Upper lobe of left lung (tissue), 4 donors: ENCODE measurements around the gene CTNNA1.

ENCODE experiments used
- POLR2A ChIP-seq, 4 donors: fragments of 450-650 bp; IDR thresholded peaks; one replicate each; pipeline ENCODE4 v1.5.1; 2016 to 2017; ENCODE audit warnings: antibody characterized with exemption in 4 of 4, mild to moderate bottlenecking in 2 of 4
- TF ChIP-seq, protein P1 (sequence below), 6 experiments: fragments of 450-650 bp in 4 of 6; fragments of 200-600 bp in 2 of 6; sonication (generic) in 2 of 6; IDR thresholded peaks; one replicate each; pipeline ENCODE4 v1.5.1; 2016 to 2019; ENCODE audit warnings: antibody characterized with exemption in 6 of 6

DNA sequence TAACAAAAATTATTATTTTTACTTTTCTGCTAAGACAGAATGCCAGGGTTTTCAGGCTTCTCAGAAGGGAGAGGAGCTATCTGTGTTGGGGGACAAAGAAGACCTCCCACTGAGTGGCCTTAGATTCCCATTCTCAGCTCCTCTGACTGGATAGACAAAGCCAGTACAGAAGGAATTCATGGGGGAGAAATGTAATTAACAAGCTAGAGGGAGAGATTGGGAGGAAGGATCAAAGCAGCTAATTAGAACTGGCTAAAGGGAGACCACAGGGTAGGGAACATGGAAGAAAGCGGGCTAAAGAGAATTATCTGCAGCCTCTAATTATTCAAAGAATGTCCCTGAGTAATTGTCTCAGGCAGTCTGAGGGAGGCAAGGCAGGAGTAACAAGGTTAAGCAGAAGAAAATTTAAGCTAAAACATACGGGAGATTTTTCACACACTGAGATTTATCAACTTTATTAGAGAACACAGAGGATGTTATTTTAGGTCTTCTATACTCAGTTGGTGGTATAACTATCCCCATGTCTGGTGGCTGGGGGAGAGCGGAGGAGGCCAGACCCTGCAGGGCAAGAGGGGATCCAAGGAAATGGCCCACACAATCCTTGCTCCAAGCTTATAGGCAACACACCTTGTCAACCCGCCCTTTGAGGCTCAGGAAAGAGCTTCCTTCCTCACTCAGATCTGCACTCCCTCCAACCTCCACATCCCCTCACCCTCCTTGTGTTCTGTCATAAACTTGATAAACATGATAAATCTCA is 209.6 kb downstream of the CTNNA1 start:
- TF ChIP-seq, protein P1, sequence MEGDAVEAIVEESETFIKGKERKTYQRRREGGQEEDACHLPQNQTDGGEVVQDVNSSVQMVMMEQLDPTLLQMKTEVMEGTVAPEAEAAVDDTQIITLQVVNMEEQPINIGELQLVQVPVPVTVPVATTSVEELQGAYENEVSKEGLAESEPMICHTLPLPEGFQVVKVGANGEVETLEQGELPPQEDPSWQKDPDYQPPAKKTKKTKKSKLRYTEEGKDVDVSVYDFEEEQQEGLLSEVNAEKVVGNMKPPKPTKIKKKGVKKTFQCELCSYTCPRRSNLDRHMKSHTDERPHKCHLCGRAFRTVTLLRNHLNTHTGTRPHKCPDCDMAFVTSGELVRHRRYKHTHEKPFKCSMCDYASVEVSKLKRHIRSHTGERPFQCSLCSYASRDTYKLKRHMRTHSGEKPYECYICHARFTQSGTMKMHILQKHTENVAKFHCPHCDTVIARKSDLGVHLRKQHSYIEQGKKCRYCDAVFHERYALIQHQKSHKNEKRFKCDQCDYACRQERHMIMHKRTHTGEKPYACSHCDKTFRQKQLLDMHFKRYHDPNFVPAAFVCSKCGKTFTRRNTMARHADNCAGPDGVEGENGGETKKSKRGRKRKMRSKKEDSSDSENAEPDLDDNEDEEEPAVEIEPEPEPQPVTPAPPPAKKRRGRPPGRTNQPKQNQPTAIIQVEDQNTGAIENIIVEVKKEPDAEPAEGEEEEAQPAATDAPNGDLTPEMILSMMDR (IDR thresholded peaks at IDR 0.05) = no peak
- no peak for TF ChIP-seq POLR2A (IDR thresholded peaks at IDR 0.05)
